ENCODE measurements around the gene ZNF385A.

DNA sequence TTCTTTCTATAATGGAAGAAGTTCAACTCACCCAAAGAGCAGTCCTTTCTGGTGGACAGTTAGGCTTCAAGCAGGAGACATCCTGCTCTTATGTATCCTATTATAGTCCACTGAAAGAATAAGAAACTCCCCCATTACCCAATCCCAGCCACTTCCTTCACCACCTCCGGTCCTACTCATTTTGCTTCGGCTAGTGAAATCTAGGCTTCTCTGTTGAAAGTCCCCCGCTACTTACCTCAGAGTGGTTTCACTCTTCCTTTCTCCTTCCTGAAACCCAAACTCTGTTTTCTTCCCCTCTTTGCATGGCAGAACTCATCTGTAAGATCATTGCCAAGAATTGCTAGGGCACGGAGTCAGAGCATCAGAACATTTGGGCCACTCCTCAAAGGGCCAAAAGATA is 20.1 kb downstream of the ZNF385A start, which contains the start of gene GPR84:
- TF ChIP-seq, protein P1, sequence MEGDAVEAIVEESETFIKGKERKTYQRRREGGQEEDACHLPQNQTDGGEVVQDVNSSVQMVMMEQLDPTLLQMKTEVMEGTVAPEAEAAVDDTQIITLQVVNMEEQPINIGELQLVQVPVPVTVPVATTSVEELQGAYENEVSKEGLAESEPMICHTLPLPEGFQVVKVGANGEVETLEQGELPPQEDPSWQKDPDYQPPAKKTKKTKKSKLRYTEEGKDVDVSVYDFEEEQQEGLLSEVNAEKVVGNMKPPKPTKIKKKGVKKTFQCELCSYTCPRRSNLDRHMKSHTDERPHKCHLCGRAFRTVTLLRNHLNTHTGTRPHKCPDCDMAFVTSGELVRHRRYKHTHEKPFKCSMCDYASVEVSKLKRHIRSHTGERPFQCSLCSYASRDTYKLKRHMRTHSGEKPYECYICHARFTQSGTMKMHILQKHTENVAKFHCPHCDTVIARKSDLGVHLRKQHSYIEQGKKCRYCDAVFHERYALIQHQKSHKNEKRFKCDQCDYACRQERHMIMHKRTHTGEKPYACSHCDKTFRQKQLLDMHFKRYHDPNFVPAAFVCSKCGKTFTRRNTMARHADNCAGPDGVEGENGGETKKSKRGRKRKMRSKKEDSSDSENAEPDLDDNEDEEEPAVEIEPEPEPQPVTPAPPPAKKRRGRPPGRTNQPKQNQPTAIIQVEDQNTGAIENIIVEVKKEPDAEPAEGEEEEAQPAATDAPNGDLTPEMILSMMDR (IDR thresholded peaks at IDR 0.05) = no peak
- TF ChIP-seq EP300 (IDR thresholded peaks at IDR 0.05) = peak in 1 of 2 donors; percentile 38

Measured in tibial nerve (tissue), 4 donors.